Naive B cell (primary cell): ENCODE data around the gene SLC25A40. TPM values are rescaled to one million over a fixed set of nuclear protein-coding genes. Genes with fewer than 3 reads are reported as not detected.
"Not testable (repeated sequence)": the region's sequence is repeated elsewhere in the genome, so short reads cannot be mapped to it uniquely, and the experiment has no call there.

Experiments used
- ATAC-seq, 2 donors: fragments of 150-1000 bp; cut with Tn5 transposase; 2 replicates each; pipeline ENCODE4 v1.10.0; 2021; ENCODE audit warnings: low read depth in 2 of 2, mild to moderate bottlenecking in 2 of 2, moderate library complexity in 2 of 2
- DNase-seq: peaks from one replicate; pipeline ENCODE4 v3.0.0; 2022
- H3K27ac Mint-ChIP-seq, 6 donors: one replicate each; pipeline ENCODE4 v1.8.0; 2020 to 2022; ENCODE audit warnings: mild to moderate bottlenecking in 6 of 6, mixed read lengths in 6 of 6, moderate library complexity in 5 of 6, inconsistent platforms in 2 of 6
- H3K27me3 Mint-ChIP-seq, 3 donors: one replicate each; pipeline ENCODE4 v1.8.0; 2021 to 2022; ENCODE audit warnings: mixed read lengths in 3 of 3, mild to moderate bottlenecking in 1 of 3
- H3K36me3 Mint-ChIP-seq, 2 donors: one replicate each; pipeline ENCODE4 v1.8.0; 2020 to 2022; ENCODE audit warnings: mixed read lengths in 2 of 2, inconsistent platforms in 1 of 2, mild to moderate bottlenecking in 1 of 2
- H3K4me1 Mint-ChIP-seq, 3 donors: one replicate each; pipeline ENCODE4 v1.8.0; 2020 to 2022; ENCODE audit warnings: mixed read lengths in 3 of 3, inconsistent platforms in 1 of 3, mild to moderate bottlenecking in 1 of 3, moderate library complexity in 1 of 3
- H3K4me3 Mint-ChIP-seq, 8 donors: one replicate each; pipeline ENCODE4 v1.8.0; 2020 to 2022; ENCODE audit warnings: mild to moderate bottlenecking in 8 of 8, mixed read lengths in 8 of 8, moderate library complexity in 8 of 8, inconsistent platforms in 2 of 8
- H3K9me3 Mint-ChIP-seq, 7 donors: one replicate each; pipeline ENCODE4 v1.8.0; 2020 to 2022; ENCODE audit warnings: mixed read lengths in 7 of 7, mild to moderate bottlenecking in 5 of 7, inconsistent platforms in 2 of 7, moderate library complexity in 1 of 7
- polyA plus RNA-seq, 6 donors: library from polyadenylated mRNA; unstranded; fragments of 300-500 nt; fragmentation: Illumina TruSeq; gene quantifications; one replicate each; pipeline ENCODE4 v1.2.3, GENCODE V29; 2021; ENCODE audit warnings: low read depth in 6 of 6

The SLC25A40 gene
- 10 to 100 TPM in 4 of 6 donors, 1 to 10 TPM in 1, under 1 TPM in 1; 0.50 to 16.7 (median 10.9) TPM for polyA plus RNA-seq

DNA sequence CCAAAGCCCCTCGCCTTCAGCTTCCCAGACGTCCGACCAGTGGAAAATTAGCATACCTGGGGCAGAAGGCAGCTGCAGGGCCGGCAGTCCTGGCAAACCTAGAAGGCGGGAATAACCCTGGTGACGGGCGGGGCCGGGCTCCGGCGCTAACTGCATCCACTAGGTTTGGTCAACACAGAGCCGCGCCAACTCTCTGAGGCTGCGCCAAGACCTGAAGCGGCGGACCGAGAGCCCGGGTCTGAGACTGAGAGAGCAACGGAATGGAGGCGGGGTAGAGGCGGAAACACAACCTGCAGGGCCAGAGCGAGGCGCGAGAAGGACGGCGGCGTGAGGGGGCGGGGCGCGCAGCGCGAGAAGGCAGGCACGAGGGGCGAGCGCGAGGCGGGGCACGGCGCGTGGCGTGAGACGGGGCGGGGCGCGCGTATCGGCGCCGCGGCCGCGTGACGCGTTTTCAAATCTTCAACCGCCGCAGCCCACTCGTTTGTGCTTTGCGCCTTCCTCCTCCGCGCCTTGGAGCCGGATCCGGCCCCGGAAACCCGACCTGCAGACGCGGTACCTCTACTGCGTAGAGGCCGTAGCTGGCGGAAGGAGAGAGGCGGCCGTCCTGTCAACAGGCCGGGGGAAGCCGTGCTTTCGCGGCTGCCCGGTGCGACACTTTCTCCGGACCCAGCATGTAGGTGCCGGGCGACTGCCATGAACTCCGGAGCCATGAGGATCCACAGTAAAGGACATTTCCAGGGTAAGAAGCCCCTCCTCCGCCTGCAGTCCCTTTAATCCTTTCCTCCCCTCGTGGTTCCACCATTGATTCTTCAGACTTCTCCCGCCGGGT, at the start of gene SLC25A40, which contains the start of gene DBF4:
TSS of gene SLC25A40 (minus strand) at position 321 of the 829 bp plus-strand sequence. CDS start 17,633 bp downstream, outside the sequence.
TSS of gene DBF4 (plus strand) at position 454 of the 829 bp plus-strand sequence. CDS start at position 694, 240 bp downstream.
- no peaks in the 10 kb centered on the region for H3K27me3 Mint-ChIP-seq
- ATAC-seq (peak; percentile 87 to 89), DNase-seq (peak; percentile 98)
- H3K27ac Mint-ChIP-seq = peak within 1 kb of the TSS; percentile 97 to 99 (median 99)
- no peaks in the 10 kb centered on the region for H3K9me3 Mint-ChIP-seq
- peak within 1 kb of the TSS; percentile 95 to 99 (median 98) for H3K4me3 Mint-ChIP-seq
- peaks cover 24 to 44% (median 33%) of the 10 kb centered on the region in 3 donors for H3K4me1 Mint-ChIP-seq
- H3K36me3 Mint-ChIP-seq = no peaks in the 10 kb centered on the region

GRCh38 chr7:87922759-87923395, 46.7 kb upstream of the SLC25A40 start:
- ATAC-seq, H3K27ac Mint-ChIP-seq, H3K9me3 Mint-ChIP-seq, H3K36me3 Mint-ChIP-seq, DNase-seq, H3K4me1 Mint-ChIP-seq, H3K4me3 Mint-ChIP-seq: not testable (repeated sequence)
- peaks cover 6 to 23% (median 19%) of the 10 kb centered on the region in 3 donors for H3K27me3 Mint-ChIP-seq

DNA sequence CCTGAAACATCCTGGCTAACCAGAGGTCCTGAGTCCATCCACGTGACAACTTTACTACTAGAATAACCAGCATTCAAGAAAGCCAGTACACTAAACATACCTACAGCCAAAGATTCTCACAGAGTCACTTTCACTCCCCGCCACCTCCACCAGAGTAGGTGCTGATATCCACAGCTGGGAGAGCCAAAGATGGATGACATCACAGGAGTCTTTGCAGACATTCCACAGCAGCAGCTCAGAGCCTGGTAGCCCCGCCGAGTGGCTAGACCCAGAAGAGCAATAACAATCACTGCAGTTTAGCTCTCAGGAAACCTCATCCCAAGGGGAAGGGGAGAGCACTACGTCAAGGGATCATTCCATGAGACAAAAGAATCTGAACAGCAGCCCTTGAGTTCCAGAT, 44.4 kb upstream of the SLC25A40 start:
- H3K27me3 Mint-ChIP-seq = peaks cover 6 to 23% (median 19%) of the 10 kb centered on the region in 3 donors
- peak overlapping the region in 1 of 6 donors; percentile 21 for H3K27ac Mint-ChIP-seq
- H3K9me3 Mint-ChIP-seq = no peaks in the 10 kb centered on the region
- H3K36me3 Mint-ChIP-seq = no peaks in the 10 kb centered on the region
- H3K4me1 Mint-ChIP-seq = no peaks in the 10 kb centered on the region
- H3K4me3 Mint-ChIP-seq = no peak overlapping the region
- ATAC-seq (no peak), DNase-seq (no peak)

DNA sequence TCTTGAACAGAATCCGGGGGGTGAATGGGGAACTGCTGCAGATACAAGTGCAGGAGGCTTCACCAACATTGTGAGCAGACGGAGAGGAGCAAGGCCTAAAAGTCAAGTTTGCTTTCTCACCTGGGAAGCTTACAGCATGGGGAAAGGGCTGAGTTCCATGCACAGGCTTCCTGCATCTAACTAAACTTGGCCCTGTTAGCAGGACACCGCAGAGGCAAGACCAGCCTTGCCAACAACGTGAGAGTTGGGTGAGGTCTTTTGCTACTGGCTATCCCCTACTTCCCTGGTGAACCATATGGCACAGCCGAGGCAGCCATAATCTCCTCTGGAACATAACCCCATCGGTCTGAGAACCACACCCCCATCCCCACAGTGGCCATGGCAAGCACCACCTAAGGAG, 43.7 kb upstream of the SLC25A40 start:
- no peaks in the 10 kb centered on the region for H3K9me3 Mint-ChIP-seq
- H3K4me1 Mint-ChIP-seq = no peaks in the 10 kb centered on the region
- H3K36me3 Mint-ChIP-seq = no peaks in the 10 kb centered on the region
- ATAC-seq (no peak), DNase-seq (no peak)
- H3K4me3 Mint-ChIP-seq = no peak overlapping the region
- H3K27me3 Mint-ChIP-seq = peaks cover 6 to 23% (median 19%) of the 10 kb centered on the region in 3 donors
- H3K27ac Mint-ChIP-seq = no peak overlapping the region

- ATAC-seq (no peak), DNase-seq (no peak)
- Mint-ChIP-seq H3K27ac (no peak overlapping the region), H3K4me1 (no peaks in the 10 kb centered on the region), H3K36me3 (no peaks in the 10 kb centered on the region), H3K4me3 (no peak overlapping the region), H3K9me3 (no peaks in the 10 kb centered on the region), H3K27me3 (peaks cover 6 to 23% (median 19%) of the 10 kb centered on the region in 3 donors)
Measured at GRCh38 chr7:87918740-87919139, 42.6 kb upstream of the SLC25A40 start.

- DNase-seq (no peak), ATAC-seq (no peak)
- Mint-ChIP-seq H3K36me3 (no peaks in the 10 kb centered on the region), H3K4me3 (no peak overlapping the region), H3K27me3 (no peaks in the 10 kb centered on the region), H3K27ac (no peak overlapping the region), H3K9me3 (no peaks in the 10 kb centered on the region), H3K4me1 (no peaks in the 10 kb centered on the region)
Measured at GRCh38 chr7:87912121-87912520, 36.0 kb upstream of the SLC25A40 start.

DNA sequence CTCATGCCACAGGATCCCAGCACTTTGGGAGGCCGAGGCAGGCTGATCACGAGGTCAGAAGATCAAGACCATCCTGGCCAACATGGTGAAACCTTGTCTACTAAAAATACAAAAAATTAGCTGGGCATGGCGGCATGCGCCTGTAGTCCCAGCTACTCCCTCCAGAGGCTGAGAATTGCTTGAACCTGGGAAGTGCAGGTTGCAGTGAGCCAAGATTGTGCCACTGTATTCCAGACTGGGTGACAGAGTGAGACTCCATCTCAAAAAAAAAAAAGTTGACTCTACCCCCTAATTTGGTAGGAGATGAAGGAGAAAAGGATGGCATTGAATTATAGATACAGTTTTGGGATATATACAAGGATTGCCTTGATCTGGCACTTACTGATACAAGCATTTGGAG, 32.7 kb upstream of the SLC25A40 start:
- H3K36me3 Mint-ChIP-seq, ATAC-seq, DNase-seq, H3K4me3 Mint-ChIP-seq, H3K27me3 Mint-ChIP-seq, H3K4me1 Mint-ChIP-seq, H3K9me3 Mint-ChIP-seq: not testable (repeated sequence)
- H3K27ac Mint-ChIP-seq = peak overlapping the region in 1 of 6 donors; percentile 33

GRCh38 chr7:87907136-87907906, 31.2 kb upstream of the SLC25A40 start:
- not testable (repeated sequence) for H3K36me3 Mint-ChIP-seq, H3K27me3 Mint-ChIP-seq, DNase-seq, H3K9me3 Mint-ChIP-seq, H3K4me1 Mint-ChIP-seq, ATAC-seq, H3K4me3 Mint-ChIP-seq
- peak overlapping the region in 2 of 6 donors; percentile 3 to 52 for H3K27ac Mint-ChIP-seq

DNA sequence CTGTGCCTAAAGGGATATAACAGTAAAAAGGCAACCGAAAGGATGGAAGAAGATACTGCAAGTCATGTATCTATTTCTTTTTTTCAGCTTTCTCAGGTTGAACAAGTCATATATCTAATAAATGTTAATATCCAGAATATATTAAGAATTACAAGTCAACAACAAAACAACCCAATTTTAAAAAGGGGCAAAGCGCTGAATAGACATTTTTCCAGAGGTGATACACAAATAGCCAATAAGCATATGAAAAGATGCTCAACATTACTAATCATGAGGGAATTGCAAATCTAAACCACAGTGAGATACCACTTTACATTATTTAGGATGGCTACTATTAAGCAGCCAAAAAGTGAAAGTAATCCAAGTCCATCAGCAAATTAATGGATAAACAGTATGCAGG, 23.1 kb upstream of the SLC25A40 start:
- no peak overlapping the region for H3K27ac Mint-ChIP-seq
- no peaks in the 10 kb centered on the region for H3K27me3 Mint-ChIP-seq
- peaks cover 13 to 25% of the 10 kb centered on the region in 2 donors for H3K36me3 Mint-ChIP-seq
- H3K4me3 Mint-ChIP-seq = no peak overlapping the region
- no peaks in the 10 kb centered on the region for H3K9me3 Mint-ChIP-seq
- no peak for DNase-seq
- H3K4me1 Mint-ChIP-seq = peaks cover 0 to 3% (median 0%) of the 10 kb centered on the region in 3 donors
- no peak for ATAC-seq

- ATAC-seq (no peak), DNase-seq (no peak)
- Mint-ChIP-seq H3K9me3 (no peaks in the 10 kb centered on the region), H3K27me3 (no peaks in the 10 kb centered on the region), H3K4me3 (no peak overlapping the region), H3K27ac (peak overlapping the region in 1 of 6 donors; percentile 82), H3K36me3 (peaks cover 9 to 25% of the 10 kb centered on the region in 2 donors), H3K4me1 (peaks cover 0 to 3% (median 0%) of the 10 kb centered on the region in 3 donors)
Measured at GRCh38 chr7:87895363-87895762, 19.2 kb upstream of the SLC25A40 start.

- peak in 1 of 2 donors; percentile 28 for ATAC-seq
- no peaks in the 10 kb centered on the region for H3K27me3 Mint-ChIP-seq
- H3K9me3 Mint-ChIP-seq = no peaks in the 10 kb centered on the region
- H3K4me3 Mint-ChIP-seq = no peak overlapping the region
- H3K36me3 Mint-ChIP-seq = peaks cover 10 to 16% of the 10 kb centered on the region in 2 donors
- H3K27ac Mint-ChIP-seq = no peak overlapping the region
- peak; percentile 34 for DNase-seq
- H3K4me1 Mint-ChIP-seq = no peaks in the 10 kb centered on the region
Measured at GRCh38 chr7:87886875-87887274, 10.7 kb upstream of the SLC25A40 start.

GRCh38 chr7:87885018-87885417, 8.9 kb upstream of the SLC25A40 start:
- no peak for DNase-seq
- no peaks in the 10 kb centered on the region for H3K27me3 Mint-ChIP-seq
- no peak overlapping the region for H3K4me3 Mint-ChIP-seq
- H3K27ac Mint-ChIP-seq = no peak overlapping the region
- ATAC-seq = no peak
- H3K9me3 Mint-ChIP-seq = no peaks in the 10 kb centered on the region
- peaks cover 10 to 16% of the 10 kb centered on the region in 2 donors for H3K36me3 Mint-ChIP-seq
- H3K4me1 Mint-ChIP-seq = no peaks in the 10 kb centered on the region
